ENCODE results near the gene CTDSPL. TPM values are rescaled to one million over a fixed set of nuclear protein-coding genes. Genes with fewer than 3 reads are reported as not detected.

The CTDSPL gene
- total RNA-seq, 6 experiments from 2014 or later: 30.3 to 38.8 (median 36.2) TPM

DNA sequence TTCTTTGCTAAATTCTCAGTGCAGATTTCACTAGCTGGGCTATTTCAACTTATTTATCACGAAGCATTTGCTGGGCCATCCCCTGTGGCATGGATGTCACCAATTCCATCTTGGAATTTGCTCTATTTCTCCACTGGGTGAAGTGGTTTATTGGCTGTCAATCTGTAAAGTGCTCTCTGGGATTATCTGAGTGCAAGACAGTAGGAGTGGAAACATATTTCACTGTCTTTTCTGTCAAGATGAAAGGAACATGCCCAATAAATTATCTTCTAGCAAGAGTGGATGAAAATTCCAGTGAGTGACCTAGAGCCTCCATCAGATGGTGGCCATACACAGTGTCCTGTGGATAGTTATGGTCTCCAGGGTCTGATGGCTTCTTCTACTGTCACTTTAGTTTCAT is 25.1 kb upstream of the CTDSPL start:
- H3K36me3 Mint-ChIP-seq (ENCODE audit: low read depth): peaks cover 6% of the 10 kb centered on the region; the same call in 1 of the 2 replicates
- no peak for DNase-seq
- no peaks in the 10 kb centered on the region for H3K9me3 Mint-ChIP-seq
- no peak overlapping the region for H3K4me3 Mint-ChIP-seq
- H3K4me1 Mint-ChIP-seq (ENCODE audit: low read depth): no peaks in the 10 kb centered on the region
- TF ChIP-seq, protein P1, sequence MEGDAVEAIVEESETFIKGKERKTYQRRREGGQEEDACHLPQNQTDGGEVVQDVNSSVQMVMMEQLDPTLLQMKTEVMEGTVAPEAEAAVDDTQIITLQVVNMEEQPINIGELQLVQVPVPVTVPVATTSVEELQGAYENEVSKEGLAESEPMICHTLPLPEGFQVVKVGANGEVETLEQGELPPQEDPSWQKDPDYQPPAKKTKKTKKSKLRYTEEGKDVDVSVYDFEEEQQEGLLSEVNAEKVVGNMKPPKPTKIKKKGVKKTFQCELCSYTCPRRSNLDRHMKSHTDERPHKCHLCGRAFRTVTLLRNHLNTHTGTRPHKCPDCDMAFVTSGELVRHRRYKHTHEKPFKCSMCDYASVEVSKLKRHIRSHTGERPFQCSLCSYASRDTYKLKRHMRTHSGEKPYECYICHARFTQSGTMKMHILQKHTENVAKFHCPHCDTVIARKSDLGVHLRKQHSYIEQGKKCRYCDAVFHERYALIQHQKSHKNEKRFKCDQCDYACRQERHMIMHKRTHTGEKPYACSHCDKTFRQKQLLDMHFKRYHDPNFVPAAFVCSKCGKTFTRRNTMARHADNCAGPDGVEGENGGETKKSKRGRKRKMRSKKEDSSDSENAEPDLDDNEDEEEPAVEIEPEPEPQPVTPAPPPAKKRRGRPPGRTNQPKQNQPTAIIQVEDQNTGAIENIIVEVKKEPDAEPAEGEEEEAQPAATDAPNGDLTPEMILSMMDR (IDR thresholded peaks at IDR 0.05): no peak
- peaks cover 2% of the 10 kb centered on the region for H3K27me3 Mint-ChIP-seq (ENCODE audit: insufficient read depth)
- H3K27ac Mint-ChIP-seq: no peak overlapping the region

DNA sequence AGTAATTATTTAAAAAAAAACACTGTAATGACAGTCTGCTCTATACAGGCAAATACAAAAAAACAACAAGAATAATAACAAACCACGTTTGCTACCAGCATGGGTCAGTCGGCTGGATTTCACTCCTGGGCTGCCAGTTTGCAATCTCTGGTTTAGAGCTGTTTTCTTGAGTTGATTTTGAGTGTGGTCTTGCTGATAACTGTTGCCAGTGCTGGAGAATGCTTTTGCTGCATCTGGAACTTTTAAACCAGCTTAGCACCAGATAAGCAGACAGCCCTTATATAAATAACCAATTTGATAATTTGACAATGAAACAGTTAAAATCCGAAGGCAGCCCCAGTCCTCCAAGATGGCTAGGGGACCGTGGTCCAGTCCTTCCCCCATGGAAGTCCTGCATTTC is 14.0 kb upstream of the CTDSPL start:
- Mint-ChIP-seq H3K36me3 (ENCODE audit: low read depth) (peaks cover 24% of the 10 kb centered on the region), H3K9me3 (no peaks in the 10 kb centered on the region)
- DNase-seq: no peak

DNA sequence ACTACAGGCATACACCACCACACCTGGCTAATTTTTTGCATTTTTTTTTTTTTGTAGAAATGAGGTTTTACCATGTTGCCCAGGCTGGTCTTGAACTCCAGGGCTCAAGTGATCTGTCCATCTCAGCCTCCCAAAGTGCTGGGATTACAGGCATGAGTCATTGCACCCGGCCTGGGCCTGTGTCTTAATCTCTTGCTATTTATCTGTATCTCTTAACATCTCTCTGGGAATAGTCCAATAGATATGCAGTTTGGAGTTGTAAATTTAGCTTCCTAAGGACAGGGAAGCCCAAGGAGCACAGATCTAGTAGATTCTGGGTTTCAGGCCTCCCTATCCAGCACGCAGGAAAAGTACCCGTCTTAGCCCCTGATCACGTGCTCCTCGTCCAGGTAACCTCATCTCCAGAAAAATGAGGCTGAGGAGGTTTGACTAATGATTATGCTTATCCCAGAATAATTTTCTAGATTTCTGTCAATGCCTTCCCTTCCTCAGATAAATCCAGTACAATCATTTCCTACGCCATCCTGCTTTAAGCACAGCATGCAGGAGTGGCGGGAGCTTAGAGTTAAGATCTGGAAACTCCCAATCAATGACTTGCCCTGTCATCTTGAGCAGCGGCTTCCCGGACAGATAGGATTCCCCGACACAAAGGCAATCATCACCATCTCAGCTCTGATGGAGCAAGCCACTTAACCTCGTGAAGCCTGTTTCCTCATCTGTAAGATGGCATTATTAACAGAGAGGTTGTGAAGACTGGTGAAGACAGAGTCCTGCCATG is 12.3 kb upstream of the CTDSPL start:
- TF ChIP-seq, protein P1 (IDR thresholded peaks at IDR 0.05): no peak
- H3K27me3 Mint-ChIP-seq (ENCODE audit: insufficient read depth): no peaks in the 10 kb centered on the region
- no peak for DNase-seq
- no peaks in the 10 kb centered on the region for H3K9me3 Mint-ChIP-seq
- H3K4me3 Mint-ChIP-seq: no peak overlapping the region
- H3K27ac Mint-ChIP-seq: no peak overlapping the region
- H3K4me1 Mint-ChIP-seq (ENCODE audit: low read depth): peaks cover 19% of the 10 kb centered on the region
- H3K36me3 Mint-ChIP-seq (ENCODE audit: low read depth): peaks cover 16% of the 10 kb centered on the region; the same call in 1 of the 2 replicates

More for the DNA sequence above, 14.0 kb upstream of the CTDSPL start:
- no peaks in the 10 kb centered on the region for H3K27me3 Mint-ChIP-seq (ENCODE audit: insufficient read depth)
- no peak overlapping the region for H3K4me3 Mint-ChIP-seq
- TF ChIP-seq, protein P1 (IDR thresholded peaks at IDR 0.05): no peak
- no peak overlapping the region for H3K27ac Mint-ChIP-seq
- peaks cover 19% of the 10 kb centered on the region for H3K4me1 Mint-ChIP-seq (ENCODE audit: low read depth)

DNA sequence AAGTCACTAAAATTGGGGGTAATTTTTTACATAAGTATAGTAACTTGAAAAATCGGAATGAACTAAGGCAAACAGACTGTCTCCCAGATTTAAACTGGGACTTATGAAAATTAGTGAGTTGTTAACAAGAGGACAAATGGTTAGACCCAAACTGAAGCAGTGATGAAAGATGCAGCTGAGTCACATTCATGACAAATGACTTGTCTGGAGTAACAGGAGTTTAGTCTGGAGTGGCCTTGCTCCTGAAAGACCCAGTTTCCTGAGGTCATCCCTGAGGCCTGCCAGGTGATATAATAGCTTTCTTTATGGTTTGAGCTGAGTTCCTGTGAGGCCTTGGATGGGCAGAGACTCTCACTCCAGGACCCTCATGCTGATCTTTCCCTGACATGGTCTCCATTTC is 9.6 kb upstream of the CTDSPL start:
- DNase-seq: peak; percentile 39

DNA sequence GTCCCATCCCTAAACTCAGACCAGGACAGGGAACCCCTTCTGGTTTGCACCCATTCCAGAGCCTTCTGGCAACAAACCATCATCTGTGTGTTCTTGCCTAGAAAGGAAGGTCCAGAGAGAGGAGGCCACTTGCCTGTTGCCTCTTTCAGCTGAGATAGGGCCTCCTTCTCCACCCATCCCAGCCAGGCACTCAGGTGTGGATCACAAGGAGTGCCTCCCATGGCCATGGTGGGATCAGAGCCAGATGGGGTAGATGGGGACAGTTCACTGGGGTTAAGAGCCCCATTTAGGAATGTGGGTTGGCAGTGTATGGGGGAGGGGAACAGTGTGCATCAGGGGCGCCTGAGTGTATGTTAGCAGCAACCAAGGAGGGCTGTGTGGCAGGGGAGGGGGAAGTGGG is 8.9 kb upstream of the CTDSPL start:
- Mint-ChIP-seq H3K4me1 (ENCODE audit: low read depth) (peaks cover 25% of the 10 kb centered on the region), H3K27me3 (ENCODE audit: insufficient read depth) (peaks cover 4% of the 10 kb centered on the region; the same call in 1 of the 2 replicates), H3K4me3 (no peak overlapping the region), H3K36me3 (ENCODE audit: low read depth) (peaks cover 8% of the 10 kb centered on the region; the same call in 1 of the 2 replicates), H3K27ac (no peak overlapping the region), H3K9me3 (no peaks in the 10 kb centered on the region)
- no peak for DNase-seq
- TF ChIP-seq, protein P1 (IDR thresholded peaks at IDR 0.05): no peak

More for the DNA sequence above, 9.6 kb upstream of the CTDSPL start:
- peaks cover 4% of the 10 kb centered on the region; the same call in 1 of the 2 replicates for H3K27me3 Mint-ChIP-seq (ENCODE audit: insufficient read depth)
- peaks cover 19% of the 10 kb centered on the region for H3K4me1 Mint-ChIP-seq (ENCODE audit: low read depth)
- no peaks in the 10 kb centered on the region for H3K9me3 Mint-ChIP-seq
- no peak overlapping the region for H3K27ac Mint-ChIP-seq
- TF ChIP-seq, protein P1 (IDR thresholded peaks at IDR 0.05): no peak
- H3K4me3 Mint-ChIP-seq: no peak overlapping the region
- H3K36me3 Mint-ChIP-seq (ENCODE audit: low read depth): peaks cover 12% of the 10 kb centered on the region; the same call in 1 of the 2 replicates

Measured in HFFc6 (cell line).